Subcutaneous adipose tissue (tissue), 4 donors: ENCODE data around the gene SAG. TPM values are rescaled to one million over a fixed set of nuclear protein-coding genes. Genes with fewer than 3 reads are reported as not detected.

Experiments
- CTCF ChIP-seq: fragments of 450-650 bp; IDR thresholded peaks from one replicate; pipeline ENCODE4 v1.5.1; 2016; ENCODE audit warnings: low read depth, mild to moderate bottlenecking, control low read depth, antibody characterized with exemption, moderate library complexity
- total RNA-seq, 4 donors: library from RNA; depleted of rRNA; stranded (reverse); fragments of >200 nt; gene quantifications; one replicate each; pipeline ENCODE4 v1.1.0, GENCODE V29; 2016

SAG gene
- total RNA-seq, 4 donors from 2014 or later = not detected

- no peak for TF ChIP-seq CTCF
Measured at GRCh38 chr2:233287871-233288270, 19.7 kb upstream of the SAG start.

GRCh38 chr2:233288663-233289062, 19.0 kb upstream of the SAG start:
- no peak for TF ChIP-seq CTCF

GRCh38 chr2:233289648-233290047, 18.0 kb upstream of the SAG start:
- TF ChIP-seq CTCF = no peak

GRCh38 chr2:233290051-233290845, 17.4 kb upstream of the SAG start:
- TF ChIP-seq CTCF = no peak

GRCh38 chr2:233295891-233296290, 11.7 kb upstream of the SAG start:
- TF ChIP-seq CTCF = no peak

- TF ChIP-seq CTCF = no peak
Measured at GRCh38 chr2:233297076-233297475, 10.5 kb upstream of the SAG start.

GRCh38 chr2:233300401-233300800, 7.2 kb upstream of the SAG start:
- no peak for TF ChIP-seq CTCF
